Hematopoietic multipotent progenitor cell treated with erythropoietin and hydrocortisone succinate and interleukin-3 and kit ligand, for 8 days (in vitro differentiated cells): ENCODE data around the gene CUL7.
A peak's percentile ranks its signal among the peaks of the same experiment; 100 is the strongest.
"Not testable (repeated sequence)": the region's sequence is repeated elsewhere in the genome, so short reads cannot be mapped to it uniquely, and the experiment has no call there.

Source experiments
- DNase-seq: peaks from one replicate; pipeline ENCODE4 v3.0.0-alpha.2; 2015

The CUL7 gene

DNA sequence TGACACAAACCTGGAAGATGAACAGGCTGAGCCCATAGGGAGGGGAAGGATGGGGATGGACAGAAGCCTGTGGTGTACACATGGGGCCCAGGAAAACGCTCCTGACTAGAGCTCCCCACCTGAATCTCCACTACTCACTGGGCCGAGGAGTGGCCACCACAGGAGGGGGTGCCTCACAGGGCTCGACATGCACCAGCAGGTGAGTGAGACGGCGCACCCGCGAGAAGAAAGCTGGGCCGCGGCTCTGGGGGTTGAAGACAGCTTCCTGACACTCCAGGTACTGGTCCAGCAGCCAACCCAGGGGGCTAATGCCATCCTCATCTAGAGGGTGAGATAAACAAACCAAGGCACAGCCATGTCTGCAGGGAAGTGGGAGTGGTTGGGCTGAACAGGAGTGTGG is 10.3 kb downstream of the CUL7 start:
- DNase-seq, result no peak

DNA sequence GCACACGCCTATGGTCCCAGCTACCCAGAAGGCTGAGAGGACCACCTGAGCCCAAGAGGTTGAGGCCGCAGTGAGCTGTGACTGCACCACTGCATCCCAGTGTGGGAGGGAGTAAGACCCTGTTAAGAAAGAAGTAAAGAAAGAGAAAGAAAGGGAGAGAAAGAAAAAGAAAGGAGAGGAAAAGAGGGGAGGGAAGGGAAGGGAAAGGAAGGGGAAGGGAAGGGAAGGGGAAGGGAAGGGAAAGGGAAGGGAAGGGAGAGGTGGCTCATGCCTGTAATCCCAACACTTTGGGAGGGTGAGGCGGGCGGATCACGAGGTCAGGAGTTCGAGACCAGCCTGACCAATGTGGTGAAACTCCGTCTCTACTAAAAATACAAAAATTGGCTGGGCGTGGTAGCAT is 12.2 kb downstream of the CUL7 start:
- not testable (repeated sequence) for DNase-seq

DNA sequence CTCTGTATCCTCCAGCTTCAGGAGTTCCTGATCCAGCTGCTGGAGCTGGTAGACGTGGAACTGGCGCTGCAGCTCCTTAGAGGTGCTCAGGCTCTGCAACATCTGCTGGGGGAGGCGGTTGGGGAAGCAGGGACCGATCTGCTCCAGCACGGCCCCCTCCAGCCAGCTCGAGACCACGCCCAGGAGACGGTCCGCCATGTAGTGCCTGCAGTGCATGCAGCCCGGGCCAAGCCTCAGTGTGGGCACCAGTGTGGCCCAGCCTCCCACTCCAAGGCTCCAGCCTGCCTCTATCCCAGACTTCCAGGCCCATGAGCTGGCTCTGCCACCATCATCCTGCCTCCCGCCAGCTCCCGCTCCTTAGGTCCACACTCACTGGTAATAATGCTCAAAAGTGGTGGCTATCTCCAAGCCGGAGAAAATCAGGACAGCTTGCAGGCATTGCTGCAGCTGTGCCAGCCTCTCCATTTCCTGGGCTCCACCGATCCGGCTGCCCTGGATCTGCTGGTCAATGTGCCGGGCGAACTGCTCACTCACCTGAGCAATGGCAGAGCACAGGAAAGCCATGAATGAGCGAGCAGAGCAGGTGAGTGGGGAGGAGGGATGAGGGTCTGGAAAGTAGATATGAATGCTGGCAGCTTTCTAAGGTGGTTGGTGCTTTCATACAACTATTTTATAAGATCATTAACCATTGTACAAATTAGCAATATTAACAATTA is 13.0 kb downstream of the CUL7 start:
- DNase-seq, result no peak

DNA sequence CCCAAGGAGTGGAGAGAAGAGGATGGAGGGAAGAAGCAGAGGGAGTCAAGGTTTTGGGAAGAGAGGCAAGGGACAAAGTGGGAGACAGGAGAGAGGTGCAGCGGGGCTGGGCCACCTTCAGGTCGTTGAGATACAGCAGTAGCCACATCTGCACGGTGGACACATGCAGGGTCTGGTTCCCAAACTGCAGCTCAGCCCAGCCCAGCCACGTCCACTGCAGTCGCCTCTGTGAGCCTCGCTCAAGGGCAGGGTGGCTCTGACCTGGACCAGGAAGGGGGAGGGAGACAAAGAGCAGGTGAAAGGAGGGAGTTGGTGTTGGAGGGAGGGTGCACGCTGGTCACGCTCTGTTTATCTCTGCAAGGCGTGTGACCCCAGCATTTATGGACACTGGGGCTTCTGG is 14.9 kb downstream of the CUL7 start:
- DNase-seq, result no peak

DNA sequence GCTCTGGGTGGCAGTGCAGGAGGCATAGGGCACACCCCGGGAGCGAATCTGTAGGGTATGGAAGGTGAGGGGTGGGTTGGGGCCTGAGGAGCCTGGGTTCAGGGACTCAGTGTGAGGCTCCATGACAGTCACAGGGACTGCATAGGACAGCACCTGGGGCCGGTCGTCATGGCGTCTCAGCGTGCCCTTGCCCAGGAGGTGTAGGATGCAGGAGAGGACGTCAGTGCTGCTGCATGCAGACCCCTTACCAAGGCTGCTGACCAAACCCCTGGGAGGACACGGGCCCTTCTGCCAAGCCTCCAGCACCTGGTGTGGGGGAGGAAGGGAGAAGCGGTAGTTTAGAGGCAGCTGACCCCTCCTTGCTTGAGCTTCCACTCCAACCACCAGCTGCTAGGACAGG is 15.9 kb downstream of the CUL7 start:
- DNase-seq, result no peak

DNA sequence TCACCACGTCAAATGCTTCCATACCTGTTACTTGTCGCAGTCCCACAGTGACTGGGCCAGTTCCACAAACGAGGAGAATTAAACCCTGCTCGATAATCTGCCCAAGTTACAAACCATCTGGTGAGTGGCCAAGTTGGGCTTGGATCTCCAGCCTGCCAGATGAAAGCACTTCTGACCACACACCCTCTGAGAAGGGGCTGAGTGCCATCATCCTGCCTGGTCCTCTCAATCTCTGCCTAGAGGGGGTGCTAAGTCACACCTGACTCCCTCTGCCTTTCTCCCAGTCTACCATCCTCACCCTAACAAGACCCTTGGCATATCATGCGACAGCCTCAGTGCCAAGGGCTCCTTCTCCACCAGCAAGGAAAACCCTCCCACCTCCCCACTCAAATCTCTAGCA is 16.5 kb downstream of the CUL7 start:
- DNase-seq, result no peak

DNA sequence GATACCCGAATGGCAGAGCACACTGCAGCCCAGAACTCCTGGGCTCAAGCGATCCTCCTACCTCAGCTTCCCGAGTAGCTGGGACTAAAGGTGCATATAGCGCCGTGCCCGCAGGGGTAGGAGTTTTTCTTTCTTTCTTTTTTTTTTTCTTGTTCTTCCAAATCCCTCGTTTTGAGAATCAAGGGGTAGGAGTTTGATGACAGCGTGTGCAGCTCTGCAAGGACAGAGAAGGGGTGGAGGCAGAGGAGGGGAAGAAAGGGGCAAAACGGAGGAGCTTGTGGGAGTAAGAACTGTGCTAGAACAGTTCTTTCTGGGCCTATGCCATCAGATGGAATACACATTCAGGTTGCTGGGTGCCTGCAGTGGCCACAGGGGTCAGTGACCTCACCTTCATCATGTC is 16.9 kb downstream of the CUL7 start:
- DNase-seq, result no peak

DNA sequence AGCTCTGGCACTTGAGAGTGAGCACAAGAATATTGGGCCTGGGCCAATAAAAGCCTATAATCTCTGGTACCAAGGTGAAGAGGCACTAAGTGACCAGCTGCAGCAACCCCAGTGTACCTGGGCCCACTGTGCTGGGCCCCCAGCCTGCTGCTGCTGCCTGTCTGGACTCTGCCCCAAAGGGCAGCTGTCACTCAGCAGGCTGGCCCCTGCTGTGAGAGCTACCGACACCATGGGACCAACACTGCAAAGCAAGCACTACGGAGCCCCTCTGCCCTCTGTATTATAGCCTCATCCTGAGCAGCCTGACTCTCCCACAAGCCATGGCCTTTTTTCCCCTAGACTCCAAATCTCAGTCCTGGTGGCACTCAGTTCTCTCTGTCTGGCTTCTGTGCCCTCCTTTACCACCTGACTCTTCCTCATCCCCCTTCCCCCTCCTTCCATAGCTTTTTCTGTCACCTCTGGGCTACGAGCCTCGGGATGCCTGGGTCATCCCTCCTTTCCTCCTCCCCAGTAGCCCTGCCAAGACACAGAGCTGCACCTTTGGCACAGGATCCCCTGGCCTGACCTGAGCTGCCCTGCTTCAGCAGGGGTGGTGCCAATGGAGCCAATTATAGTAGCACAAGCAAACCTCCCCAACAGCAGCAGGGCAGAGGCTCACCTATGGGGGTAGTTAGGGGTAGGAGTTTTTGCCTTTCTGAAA is 18.0 kb downstream of the CUL7 start:
- DNase-seq, result no peak

DNA sequence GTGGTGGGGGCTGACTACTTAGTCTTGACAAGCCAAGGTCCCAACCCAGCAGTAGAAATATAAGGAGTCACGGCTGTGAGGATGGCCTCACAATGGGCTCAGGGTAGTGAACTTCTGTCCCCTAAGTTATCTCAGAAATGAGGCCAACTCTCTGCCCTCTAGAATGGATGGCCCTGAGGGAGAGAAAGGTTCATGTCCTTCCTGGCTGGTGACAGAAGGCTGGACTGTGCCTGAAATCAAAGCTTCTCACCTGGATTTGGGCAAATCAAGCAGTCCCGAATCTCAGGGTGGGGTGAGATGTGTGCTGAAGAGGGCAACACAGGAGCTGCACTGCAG is 19.5 kb downstream of the CUL7 start:
- no peak for DNase-seq

DNA sequence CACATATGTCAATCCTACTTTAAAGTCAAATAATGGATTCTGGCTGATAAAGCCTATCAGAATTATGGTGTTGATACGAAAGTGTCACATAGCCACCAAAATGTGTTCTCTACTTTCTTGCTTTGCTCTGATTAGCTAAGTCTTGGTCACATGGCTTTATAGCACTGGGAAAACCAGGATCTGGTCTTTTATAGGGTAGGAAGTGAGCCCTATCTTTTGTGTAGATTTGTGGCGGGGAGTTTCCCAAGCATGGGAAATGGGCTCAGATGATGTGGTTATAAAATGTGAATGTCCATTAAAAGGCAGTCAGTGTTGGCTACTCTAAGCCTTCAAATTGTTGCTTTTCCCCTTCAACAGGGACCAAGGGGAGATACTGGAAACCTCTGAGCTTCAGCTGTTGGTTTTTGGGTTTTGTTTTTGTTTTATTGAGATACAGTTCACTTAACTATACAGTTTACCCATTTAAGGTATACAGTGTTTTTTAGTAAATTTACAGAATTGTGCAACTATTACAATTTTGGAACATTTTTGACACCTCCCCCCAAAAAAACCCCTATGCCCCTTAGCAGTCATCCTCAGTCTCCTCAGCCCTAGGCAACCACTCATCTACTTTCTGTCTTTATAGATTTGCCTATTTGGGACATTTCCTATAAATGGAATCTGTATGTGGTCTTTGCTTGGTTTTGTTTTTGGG is 20.0 kb downstream of the CUL7 start:
- no peak for DNase-seq

DNA sequence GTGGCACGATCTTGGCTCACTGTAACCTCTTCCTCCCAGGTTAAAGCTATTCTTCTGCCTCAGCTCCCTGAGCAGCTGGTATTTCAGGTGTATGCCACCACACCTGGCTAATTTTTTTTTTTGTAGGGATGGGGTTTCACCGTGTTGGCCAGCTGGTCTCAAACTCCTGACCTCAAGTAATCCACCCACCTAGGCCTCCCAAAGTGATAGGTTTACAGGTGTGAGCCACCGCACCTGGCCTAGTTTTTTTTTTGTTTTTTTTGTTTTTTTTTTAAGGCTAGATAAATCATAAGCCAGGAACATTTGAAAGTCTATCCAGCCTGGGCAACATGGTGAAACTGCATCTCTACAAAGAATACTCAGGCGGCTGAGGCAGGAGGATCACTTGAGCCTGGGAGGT is 21.3 kb downstream of the CUL7 start:
- no peak for DNase-seq

DNA sequence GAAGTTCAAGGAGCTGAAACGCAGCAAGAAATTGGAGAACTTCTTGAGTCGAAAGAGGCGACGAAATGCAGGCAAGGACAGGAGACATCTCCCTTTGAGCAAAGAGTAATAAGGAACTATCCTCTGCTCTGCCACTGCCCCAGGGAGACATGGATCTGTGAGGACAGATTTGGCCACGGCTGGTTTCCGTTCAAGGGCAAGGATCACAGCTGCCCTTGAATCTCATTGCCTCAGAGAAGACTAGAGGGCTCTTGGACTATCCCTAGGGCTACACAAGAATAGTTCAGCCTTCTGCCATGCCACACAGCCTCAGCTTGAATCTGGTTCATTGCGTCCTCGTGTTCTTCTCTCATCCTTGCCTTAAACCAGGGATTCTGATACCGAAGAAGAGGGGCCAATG is 24.5 kb downstream of the CUL7 start:
- no peak for DNase-seq

DNA sequence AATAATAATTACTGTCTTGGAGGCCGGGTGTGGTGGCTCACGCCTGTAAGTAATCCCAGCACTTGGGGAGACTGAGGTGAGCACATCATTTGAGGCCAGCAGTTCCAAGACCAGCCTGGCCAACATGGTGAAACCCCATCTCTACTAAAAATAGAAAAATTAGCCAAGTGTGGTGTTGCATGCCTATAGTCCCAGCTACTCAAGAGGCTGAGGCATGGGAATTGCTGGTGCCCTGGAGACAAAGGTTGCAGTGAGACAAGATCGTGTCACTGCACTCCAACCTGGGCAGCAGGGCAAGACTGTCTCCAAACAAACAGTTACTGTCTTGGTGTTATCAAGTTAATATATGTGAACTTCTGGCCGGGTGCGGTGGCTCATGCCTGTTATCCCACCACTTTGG is 27.3 kb downstream of the CUL7 start:
- no peak for DNase-seq

DNA sequence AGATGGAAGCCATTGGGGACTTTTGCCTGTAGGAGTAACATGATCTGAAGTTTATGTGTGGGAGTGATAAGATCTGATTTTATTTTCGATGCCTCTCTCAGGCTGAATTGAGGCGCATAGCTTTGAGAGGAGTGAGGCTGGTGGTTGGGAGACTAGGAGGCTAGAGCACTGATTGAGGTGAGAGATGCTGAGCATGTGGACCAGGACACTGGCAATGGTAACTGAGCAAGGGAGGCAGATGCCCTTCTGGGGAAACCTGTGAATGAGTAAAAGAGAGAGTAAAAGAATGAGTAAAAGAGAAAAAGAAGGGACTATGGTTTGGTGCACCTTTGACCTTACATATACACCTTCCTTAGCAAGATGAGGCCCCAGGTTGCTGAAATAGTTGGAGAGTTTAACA is 29.2 kb downstream of the CUL7 start:
- DNase-seq, result no peak

DNA sequence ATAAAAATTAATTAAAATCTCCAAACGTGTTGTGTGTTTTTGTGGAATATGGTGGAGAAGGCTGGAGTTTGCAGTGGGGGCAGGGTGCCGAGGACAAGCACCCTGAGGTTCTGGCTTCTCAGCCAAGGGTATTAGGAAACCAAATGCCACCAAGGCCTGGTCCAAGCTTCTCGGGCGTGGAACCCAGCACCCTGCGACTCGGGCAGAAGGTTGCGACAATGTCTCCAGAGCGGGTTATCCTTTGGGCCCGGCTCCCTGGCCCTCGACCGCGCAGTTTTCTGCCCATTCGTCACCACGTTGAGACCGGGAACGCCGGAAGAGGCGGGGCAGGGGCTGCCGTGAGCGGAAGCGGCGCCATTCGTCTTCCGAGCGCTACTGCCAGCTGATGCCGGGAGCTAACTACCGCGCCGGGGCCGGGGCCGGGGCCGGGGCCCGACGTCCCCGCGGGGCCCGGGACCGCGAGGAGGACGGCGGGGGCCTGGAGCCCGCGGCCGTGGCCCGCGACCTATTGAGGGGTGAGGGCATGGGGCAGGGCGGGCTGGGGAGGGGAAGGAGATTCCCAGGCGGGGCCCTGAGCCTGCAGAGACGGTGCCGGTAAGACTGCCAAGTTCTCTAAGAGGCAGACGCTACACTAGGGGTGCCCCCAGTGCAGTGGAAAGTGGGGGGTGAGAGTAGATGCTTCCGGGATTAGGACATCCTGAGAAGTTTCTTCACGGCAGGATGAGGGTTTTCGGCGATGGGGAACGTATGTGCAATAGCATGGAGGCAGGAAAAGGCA is 32.2 kb downstream of the CUL7 start, which contains the start of gene RRP36:
Gene RRP36 (plus strand): TSS at position 354 of the 778 bp plus-strand sequence. CDS start 32 bp downstream, at position 386.
- DNase-seq, result peak; percentile 84

DNA sequence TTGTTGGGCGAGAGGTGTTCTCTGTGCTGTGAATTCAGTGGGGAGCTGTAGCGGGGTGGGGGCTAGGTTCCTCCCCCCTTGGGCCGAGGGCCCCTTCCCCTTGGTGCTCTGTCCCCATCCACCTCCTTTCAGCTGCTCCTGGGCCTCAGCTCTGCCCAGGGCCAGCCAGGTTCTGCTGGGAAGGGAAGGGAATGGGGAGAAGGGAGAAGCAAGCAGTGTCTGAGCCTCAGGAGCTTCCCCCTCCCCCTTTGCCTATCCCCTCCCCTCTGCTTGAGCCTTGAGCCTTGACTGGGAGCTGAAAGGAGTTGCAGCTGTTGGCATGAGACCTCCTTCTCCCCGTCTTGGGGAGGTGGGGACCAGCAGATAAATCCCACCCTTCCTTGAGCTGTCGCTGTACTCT is 32.8 kb downstream of the CUL7 start:
- DNase-seq, result no peak

DNA sequence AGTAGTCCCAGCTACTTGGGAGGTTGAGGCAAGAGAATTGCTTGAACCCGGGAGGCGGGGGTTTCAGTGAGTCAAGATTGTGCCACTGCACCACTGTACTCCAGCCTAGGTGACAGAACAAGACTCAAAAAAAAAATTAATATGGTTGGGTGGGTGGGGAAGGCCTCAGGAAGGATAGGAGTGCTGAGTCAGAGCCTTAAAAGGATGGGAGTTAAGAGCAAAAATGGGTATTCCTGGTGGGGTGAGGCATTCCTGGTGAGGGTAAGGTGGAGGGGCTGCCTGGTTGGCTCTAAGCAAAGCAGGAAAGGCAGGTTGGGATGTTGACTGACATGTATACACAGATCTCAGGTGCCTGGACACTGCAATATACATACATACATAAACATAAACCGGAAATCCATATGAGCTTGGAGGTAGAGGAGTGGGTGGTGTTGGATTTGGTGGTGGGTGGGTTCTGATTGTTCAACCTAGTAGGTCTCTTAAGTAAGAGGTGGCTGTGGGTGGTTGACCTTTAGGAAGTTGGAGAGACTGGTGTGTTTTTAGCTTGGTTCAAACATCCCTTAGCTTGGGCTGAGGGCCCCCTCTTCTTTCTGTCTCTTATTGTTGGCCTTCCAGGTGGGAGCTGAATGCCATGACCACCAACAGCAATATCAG is 33.5 kb downstream of the CUL7 start:
- DNase-seq, result no peak

DNA sequence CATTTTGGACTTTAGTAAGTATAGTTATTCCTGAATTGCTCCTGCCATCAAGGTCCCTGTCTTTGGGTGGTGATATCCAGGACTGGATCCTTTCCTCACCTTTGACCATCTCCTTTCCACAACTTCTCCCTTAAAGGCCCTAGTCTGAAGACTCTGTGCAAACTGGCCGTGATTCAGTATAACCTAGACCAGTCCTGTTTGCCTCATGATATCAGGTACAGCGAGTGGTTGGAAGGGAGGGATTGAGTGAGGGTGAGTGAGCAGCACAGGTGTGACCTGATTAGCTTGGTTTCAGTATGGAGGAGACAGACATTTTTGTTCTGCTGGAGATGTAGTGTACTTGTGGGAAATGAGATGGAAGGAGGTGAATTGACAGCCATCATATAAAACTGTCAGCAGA is 34.5 kb downstream of the CUL7 start:
- no peak for DNase-seq

DNA sequence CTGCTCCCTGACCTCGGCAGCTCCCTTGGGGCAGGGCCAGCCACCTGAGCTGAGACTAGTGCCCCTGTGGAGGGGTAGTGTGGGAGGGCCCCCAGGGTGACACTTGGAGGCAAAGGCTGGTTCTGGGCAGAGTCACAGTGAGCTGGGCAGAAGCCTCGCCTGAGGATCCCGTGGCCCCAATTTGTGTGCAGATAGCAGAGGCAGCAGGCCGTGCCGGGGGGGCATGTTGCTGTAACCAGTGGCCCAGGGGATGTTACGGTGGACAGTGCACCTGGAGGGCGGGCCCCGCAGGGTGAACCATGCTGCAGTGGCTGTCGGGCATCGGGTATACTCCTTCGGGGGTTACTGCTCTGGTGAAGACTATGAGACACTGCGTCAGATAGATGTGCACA is 36.7 kb downstream of the CUL7 start:
- DNase-seq, result no peak

DNA sequence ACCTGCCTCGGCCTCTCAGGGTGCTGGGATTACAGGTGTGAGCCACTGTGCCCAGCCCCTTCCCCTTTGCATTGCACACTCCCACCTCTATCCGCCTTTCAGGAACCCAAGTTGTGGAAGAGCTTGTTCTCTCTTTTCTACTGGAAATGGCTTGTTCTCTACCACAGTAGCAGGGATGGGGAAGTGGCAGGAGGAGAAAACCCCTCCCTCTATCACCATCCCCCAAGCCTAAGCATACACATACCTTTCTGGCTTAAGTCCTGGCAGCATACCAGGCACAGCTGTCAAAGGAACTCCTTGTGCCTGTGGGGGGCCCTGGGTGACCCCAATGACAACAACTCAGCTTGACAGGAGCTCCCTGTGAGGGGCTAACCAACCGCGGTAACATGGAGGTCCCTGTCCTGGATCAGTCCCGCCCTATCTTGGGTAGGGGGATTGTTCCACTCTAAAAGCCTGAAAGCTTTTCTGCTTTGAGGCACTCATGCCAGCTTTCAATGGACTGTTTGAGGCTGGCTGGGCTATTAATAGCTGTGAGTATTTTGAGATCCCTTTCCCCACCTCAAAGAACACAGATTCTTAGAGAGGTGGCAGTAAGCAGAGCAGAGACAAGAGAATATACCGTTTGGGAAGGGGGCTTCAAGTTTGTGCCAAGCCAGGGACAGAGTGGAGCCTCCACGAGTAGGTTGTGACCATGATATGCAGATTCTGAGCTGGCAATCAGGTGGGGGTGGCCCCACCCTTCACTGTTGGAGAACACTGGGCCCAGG is 37.3 kb downstream of the CUL7 start:
- DNase-seq, result peak; percentile 25

DNA sequence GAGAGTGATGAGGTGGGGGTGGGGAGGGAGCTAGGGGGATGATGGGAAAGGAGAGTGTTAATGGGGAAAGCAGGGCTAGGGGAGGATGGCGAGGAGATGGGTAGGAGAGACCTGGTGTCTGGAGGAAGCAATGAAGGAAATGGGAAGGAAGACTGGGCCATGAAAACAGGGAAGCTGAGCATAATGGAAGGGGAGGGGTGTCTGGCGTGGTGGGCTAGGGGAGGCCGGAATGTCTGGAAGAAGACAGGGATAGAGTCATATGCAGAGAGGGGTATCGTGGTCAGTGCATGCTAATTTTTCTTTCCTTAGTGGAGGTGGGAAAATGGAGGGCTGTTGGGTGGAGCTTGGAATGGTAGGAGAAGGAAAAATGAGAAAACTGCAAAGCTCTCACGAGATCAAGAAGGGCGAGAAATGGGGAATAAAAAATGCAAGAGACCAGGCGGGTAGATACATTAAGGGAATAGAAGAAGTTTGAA is 39.2 kb downstream of the CUL7 start:
- no peak for DNase-seq

DNA sequence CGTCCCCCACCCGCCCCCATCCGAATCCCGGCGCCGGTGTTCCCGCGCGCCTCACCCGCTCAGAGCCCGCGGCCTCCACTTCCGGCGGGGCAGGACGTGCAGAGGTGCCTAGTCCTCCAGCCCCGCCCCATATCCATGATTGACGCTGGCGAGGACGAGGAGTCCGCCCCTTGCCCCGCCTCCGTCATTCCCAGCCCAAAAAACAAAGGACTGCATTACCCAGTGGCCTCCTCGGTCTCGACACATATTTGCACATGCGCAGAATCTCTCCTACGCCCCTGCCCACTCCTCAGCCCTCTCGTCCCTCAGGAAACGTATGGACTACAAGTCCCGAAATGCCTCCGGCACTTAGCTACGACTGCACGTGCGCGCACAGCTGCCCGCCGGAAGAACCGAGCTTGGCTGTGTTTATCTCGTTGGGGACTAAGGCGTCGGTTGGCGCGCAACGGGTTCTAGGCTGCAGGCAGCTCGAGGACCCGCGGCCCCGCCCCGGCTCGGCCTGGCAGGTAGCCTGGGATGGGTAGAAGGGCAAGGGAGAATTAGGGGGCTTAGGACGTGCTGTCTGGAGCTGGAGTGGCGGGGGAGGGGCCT is 39.7 kb downstream of the CUL7 start, which contains the start of the genes KLHDC3 and MEA1:
Gene KLHDC3 (plus strand): TSS at position 407 of the 591 bp plus-strand sequence. CDS start 2,944 bp downstream, outside the sequence.
Gene MEA1 (minus strand): TSS at position 104 of the 591 bp plus-strand sequence. CDS start 133 bp downstream, outside the sequence.
- peak; percentile 100 for DNase-seq
